ENCODE measurements around the gene CDADC1.

Gene CDADC1

DNA sequence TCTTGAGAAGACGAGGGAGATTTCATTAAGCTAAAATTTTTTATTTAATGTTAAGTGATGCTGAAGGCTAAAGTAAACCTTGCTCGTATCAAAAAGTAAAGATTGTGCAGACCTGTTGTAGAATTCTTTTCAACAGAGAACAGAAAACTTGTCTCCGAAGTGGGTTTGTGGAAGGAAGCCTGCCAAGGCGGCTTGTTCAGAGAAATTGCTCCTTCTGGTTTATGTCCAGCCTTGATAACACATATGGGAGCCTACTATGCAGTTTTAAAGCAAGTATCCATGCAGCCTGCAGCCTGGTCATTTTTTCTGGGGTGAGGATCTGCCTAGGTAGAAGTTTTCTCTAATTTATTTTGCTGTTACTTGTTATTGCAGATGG lies 26.1 kb upstream of the CDADC1 start:
- TF ChIP-seq, protein P1, sequence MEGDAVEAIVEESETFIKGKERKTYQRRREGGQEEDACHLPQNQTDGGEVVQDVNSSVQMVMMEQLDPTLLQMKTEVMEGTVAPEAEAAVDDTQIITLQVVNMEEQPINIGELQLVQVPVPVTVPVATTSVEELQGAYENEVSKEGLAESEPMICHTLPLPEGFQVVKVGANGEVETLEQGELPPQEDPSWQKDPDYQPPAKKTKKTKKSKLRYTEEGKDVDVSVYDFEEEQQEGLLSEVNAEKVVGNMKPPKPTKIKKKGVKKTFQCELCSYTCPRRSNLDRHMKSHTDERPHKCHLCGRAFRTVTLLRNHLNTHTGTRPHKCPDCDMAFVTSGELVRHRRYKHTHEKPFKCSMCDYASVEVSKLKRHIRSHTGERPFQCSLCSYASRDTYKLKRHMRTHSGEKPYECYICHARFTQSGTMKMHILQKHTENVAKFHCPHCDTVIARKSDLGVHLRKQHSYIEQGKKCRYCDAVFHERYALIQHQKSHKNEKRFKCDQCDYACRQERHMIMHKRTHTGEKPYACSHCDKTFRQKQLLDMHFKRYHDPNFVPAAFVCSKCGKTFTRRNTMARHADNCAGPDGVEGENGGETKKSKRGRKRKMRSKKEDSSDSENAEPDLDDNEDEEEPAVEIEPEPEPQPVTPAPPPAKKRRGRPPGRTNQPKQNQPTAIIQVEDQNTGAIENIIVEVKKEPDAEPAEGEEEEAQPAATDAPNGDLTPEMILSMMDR (conservative IDR thresholded peaks at IDR 0.05) = no peak
- H3K27ac ChIP-seq = no peak overlapping the region

DNA sequence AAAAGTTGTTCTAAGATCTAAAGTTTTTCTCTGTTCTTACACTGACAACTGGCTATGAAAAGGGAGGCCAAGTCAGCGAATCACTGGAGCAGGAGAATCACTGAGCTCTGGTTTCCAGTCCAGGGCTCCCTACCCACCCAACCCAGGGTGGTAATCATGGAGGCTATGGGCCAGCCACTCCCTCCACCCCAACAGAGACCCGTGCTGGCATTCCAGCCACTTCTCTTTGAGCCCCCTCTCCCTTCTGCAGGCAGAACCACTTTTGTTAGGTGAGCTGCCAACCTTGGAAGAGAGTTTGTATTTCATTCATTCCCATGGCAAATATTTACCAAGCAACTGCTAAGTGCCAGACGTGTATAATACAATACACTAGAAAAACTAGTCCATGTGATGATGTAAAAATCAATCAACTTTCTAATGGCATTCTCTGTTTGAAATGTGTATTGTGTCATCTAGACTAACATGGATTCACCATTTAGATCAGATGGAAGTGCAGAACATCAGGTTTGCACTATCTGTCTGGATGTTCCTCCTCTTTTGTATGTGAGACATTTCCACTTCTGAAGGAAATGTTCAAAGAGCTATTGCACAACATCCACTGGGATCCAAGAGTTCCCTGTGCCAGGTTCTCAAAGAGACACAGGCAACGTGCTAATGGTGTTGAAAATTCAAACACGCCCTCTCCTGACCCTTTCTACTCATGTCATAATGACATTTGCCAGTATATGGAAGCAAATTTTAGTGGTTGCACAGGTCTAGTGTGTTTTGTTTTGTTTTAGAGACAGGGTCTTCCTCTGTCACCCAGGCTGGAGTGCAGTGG lies 22.3 kb upstream of the CDADC1 start:
- TF ChIP-seq, protein P1 (conservative IDR thresholded peaks at IDR 0.05) = no peak
- no peak overlapping the region for H3K27ac ChIP-seq

DNA sequence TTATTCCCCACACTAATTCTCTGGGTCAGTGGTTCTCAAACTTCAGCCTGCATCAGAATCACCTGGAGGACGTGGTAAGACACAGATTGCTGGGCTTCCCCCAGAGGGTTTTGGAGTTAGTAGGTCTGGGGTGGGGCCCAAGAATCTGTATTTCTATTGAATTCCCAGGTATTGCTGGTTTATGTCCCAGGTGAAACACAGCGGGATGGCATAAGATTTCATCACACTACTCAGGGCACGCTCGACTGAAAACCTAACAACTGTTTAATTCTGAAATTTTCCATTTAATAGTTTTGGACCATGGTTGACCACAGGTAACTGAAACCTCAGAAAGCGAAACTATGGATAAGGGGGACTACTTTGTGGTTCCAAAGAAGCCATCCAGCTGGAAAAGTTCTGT lies 21.1 kb upstream of the CDADC1 start:
- TF ChIP-seq, protein P1 (conservative IDR thresholded peaks at IDR 0.05) = no peak
- no peak overlapping the region for H3K27ac ChIP-seq

DNA sequence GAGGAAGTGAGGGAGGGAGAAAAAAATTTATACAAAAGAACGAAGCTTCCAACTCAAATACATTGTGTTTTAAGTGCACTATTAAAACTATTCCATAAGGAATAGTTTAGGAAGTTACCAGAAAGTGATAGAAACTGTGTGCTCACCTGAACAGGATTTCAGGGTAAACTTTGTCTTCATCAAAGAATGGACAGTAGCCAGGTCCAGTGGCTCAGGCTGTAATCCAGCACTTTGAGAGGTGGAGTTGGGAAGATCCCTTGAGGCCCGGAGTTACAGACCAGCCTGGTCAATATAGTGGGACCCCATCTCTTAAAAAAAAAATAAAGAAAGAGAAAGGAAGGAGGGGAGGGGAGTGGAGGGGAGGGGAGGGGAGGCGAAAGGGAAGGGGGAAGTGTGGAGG lies 13.0 kb upstream of the CDADC1 start:
- H3K27ac ChIP-seq = no peak overlapping the region
- TF ChIP-seq, protein P1 (conservative IDR thresholded peaks at IDR 0.05) = no peak

DNA sequence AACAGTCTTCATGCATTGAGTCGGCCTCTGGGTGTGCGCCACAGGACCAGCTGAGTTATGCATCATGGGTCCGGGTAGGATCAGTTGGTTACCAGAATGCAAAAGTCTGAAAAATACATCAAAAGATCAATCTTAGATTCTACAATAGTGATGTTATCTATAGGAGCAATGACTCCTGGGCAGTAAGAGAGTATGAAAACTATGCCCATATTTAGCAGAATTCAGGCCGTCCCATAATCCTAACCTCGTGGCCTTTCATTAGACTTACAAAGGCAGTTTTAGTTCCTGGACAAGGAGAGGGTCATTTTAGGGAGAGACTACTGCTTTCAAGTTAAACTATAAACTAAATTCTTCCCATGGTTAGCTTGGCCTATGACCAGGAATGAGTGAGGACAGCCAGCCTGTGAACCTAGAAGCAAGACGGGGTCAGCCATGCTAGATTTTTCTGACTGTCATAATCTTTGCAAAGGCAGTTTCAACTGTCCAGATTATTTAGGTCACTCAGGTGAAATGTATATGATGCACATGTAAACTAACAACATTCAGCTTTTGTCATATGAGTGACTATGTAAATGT lies 11.8 kb upstream of the CDADC1 start:
- H3K27ac ChIP-seq = no peak overlapping the region
- TF ChIP-seq, protein P1 (conservative IDR thresholded peaks at IDR 0.05) = no peak

DNA sequence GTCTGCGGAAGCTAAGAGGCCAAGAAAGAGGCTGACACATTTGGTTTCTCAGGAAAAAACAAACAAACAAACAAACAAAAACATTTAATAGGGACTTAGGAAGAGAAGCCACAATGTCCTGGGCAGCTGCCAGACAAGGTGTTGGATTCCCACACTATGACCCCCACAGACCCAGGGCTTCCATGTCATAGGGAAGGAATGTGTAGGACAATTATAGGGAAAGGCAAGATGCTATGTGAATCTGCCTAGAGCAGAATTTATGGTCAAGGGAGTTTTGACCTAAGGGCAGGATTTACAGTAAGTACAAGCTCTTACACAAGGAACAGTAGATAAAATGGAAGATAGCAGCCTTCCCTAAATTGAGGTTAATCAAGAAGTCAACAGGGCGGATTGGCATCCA lies 9.1 kb upstream of the CDADC1 start:
- H3K27ac ChIP-seq = no peak overlapping the region
- TF ChIP-seq, protein P1 (conservative IDR thresholded peaks at IDR 0.05) = no peak

DNA sequence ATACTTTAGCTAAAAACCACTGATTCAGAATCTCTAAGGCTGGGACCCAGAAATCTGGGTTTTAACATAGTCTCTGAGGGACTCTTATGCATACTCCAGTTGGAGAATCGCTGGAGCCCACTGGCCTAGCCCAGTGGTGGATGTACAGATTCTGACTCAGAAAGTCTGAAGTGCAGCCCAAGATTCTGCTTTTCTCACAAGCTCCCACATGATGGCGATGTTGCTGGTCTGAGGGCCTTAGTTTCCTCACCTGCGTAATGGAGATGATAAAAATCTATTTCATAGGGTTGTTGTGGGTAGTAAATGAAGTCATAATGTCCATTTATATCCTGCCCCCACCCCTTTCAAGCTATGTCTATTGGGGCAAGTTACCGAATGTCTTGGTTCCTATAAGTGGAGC lies 7.7 kb upstream of the CDADC1 start:
- no peak overlapping the region for H3K27ac ChIP-seq

More for the DNA sequence above, 7.7 kb upstream of the CDADC1 start:
- TF ChIP-seq, protein P1 (conservative IDR thresholded peaks at IDR 0.05) = peak; percentile 65
